Putamen (tissue), 1 donor: ENCODE results near the gene SLC35A5.

Source experiments
- DNase-seq: peaks from one replicate; pipeline ENCODE4 v3.0.0-alpha.2; 2016; ENCODE audit warnings: low spot score

Gene SLC35A5

DNA sequence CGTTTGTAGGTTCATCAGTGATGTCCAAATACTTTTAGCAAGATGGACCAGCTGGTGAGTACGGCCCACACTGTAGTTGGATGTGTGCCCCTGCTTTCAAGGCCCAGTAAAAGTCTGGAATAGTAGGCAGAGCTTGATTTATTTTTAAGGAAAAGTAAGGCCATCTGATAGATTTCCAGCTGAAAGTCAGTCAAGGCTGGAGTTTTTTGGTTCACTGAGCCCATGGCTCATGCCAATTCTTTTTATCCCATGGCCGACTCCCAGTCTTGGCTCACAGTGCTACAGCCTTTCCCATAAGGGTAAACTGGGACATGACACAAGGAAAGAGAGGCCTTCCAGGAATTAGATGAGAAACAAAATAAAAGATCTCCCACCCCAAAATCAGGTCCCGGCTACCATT lies 65.6 kb downstream of the SLC35A5 start:
- peak; percentile 34 for DNase-seq

DNA sequence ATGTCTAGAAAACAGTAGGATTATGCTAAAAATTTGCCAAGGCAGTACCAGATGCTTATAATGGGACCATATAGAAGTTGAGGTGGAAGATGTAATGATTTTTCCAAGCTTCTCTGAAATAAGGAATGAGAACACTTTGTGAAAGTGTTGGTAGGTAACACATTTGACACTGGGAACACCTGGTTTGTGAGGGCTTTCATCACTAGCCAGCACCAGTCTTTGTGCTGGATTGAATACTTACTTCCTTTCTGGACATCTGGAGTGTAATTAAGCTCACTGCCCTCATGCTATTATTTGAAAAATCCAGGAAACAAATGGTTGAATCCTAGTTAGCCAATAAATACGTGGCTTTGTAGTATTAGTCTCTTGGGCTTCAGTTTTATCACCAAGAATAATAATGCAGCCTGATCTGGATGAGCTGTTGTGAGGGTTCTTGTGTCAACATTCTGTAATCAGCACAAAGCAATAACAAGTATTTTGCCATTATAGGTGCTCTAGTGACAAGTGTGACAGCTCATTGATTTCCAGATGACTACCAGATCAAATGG lies 66.1 kb downstream of the SLC35A5 start:
- no peak for DNase-seq

DNA sequence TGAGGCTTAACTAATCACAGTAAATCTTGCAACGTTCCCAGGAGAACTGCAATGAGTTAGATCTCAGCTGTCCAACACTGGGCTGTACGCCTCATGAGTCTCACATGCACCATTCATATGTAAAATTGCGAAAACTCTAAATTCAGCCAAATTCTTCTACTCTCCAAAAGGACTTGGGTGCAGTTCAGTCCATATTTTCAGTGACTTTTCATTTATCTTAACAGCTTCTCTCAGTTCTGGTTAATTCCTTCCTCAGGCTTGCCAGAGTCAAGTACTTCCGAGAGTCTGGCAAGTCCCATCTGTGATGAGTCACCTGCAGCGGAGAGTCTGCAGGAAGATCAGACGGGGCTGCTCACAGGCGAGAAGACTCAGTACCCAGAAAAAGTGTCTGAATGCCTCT lies 67.6 kb downstream of the SLC35A5 start:
- DNase-seq: no peak

DNA sequence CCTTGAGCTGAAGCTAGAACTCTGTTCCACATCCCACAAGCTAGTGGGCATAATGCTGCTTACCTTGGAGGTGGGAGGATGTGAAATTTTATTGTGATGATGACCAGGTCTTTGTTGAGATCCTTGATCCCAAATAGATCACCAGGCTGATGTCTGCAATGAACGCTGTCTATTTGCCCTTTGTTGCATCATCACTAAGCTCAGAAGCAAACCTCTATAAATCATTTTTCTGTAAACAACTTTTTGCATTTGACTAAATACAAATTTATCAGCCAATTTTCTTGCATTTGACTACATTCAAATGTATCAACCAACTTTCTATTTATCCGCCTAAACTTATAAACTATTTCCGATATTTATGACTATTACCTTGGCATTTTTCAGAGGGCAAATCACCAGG lies 69.4 kb downstream of the SLC35A5 start:
- DNase-seq: no peak

DNA sequence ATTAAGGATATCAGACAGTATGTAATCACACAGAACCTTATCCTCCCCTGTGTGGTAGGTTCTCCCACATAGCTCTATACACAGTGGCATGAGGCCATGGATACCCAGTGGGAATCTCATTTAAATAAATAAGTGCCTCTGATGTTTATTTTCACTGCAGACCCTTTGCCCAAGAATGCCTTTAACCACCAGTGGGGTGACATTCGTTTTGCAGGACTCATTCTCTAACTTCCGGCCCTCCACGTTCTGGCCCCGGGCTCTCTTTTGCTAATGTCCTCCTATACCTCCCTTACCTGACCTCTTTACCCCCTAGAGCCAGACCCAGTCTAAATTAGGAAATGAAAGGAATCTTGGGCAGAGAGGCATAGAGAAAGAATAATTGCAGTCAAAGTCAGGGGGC lies 70.8 kb downstream of the SLC35A5 start:
- DNase-seq: no peak

DNA sequence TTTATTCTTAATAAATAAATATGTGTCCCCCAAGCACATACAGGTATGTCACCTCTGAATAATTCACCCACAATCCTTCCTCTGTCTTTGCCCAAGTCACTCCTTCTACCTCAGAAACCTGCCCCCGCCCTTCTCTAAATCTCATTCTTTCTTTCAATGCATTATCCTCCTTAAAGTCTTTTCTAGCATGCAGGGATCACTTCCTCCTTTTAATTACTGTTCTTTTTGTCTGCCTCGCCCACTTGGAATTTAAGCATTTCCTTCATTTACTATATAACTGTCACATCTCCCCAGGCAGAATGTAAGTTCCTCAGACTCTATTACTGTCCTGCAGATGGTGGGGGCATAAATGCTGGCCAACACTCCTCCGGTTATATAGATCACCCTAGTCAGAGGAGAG lies 71.3 kb downstream of the SLC35A5 start:
- no peak for DNase-seq

DNA sequence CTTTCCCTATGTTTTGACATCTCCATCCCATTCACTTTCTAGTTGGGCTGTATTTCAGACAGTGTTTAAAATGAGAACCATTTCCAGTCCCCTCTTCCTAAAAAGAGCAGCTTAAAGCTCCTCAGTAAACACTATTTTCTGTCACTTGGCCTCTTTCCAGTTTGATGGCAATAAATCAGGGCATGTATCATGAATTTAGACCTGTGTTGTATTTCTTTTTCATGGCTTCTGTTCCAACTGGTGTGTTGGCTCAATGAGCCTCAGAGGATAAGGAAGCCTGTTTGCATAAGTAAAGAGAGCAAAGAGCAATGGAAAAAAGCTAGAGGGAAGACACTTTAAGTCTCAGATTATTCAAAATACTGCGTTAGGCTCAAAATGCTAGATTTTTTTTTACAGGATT lies 71.9 kb downstream of the SLC35A5 start:
- DNase-seq: no peak

DNA sequence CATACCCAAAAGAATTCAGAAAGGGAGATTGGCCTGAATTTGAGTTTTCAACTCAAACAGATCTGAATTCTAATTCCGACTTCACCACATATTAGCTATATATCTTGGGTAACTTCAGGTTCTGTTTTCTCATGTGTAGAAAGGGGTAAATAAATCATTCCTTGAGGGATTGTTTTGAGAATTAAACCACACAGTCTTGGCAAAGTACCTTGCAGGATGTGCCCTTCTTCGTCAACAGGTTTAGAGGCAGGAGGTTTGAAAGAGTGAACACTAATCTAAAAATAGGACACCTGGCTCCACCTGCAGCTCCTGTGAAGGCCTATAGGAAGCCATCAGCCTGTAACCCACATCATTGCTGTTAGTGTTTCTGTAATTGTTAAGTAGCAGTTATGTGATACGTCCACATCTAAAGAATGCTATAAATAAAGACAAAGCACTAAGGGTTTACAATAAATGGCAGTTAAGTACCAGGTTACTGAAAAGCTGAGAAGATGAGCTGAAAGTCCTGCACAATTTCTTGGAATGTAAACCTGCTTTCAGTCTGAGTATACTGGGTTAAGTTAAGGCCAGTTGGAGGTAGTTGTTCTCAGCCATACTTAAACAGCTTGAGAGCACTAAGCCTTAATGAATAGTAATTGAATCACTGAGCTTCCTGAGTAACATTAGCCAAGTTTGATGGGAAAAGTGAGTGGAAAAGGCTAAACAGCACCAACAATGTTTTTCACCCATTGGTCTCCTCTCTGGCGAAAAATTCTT lies 73.1 kb downstream of the SLC35A5 start:
- DNase-seq: no peak
